Sciatic nerve (tissue), 2 donors: ENCODE data around the gene KSR1. TPM values are rescaled to one million over a fixed set of nuclear protein-coding genes. Genes with fewer than 3 reads are reported as not detected.
"Not testable (repeated sequence)": the region's sequence is repeated elsewhere in the genome, so short reads cannot be mapped to it uniquely, and the experiment has no call there.

Experiments used
- ATAC-seq: fragments of 200-7000 bp; cut with Tn5 transposase; one replicate; pipeline ENCODE4 v1.9.1; 2020; ENCODE audit warnings: mild to moderate bottlenecking, moderate library complexity
- DNase-seq: peaks from one replicate; pipeline ENCODE4 v3.0.0-alpha.2; 2020; ENCODE audit warnings: low spot score
- intact Hi-C: fragments of 100-400 bp; cut with DNase I; formaldehyde crosslinking; loops from one replicate; pipeline ENCODE4 v1.14.2; 2022
- total RNA-seq: library from RNA; stranded (reverse); fragmentation: NEBNext Ultra II Directional; extraction: Animal tissue kit (Norgen Biotek cat#: 25700); gene quantifications from one replicate; pipeline ENCODE4 v1.2.1, GENCODE V29; 2021
- donor health status: DM: no; HTN: no; CAD: no.
- donor health status: DM: no; HTN: no; CAD: no.

Gene KSR1
- total RNA-seq, 1 donor from 2014 or later: 82.2 TPM

GRCh38 chr17:27627514-27627913, 171.3 kb downstream of the KSR1 start:
- DNase-seq (no peak), ATAC-seq (no peak)
- intact Hi-C loops: no loop called here

- intact Hi-C loops: no loop called here
- ATAC-seq (no peak), DNase-seq (no peak)
Measured at GRCh38 chr17:27628376-27628775, 172.1 kb downstream of the KSR1 start.

DNA sequence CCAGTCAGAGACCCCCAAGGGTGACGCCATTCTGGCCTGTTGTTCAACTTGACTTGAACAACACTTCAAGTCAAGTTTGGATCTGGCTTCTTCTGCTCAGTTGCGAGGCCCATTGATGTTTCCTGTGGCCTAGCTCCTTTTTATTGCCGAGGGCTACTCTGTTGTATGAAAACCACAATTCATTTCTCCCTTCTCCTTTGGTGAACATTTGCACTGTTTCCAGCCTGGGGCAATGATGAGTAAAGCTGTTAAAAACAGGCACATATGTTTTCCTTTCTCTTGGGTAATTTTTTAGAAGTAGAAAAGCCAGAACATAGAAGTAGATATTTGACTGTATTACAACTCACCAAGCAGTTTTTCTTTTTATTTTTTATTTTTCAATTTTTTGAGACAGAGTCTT, 173.0 kb downstream of the KSR1 start:
- ATAC-seq, intact Hi-C loops, DNase-seq: not testable (repeated sequence)

GRCh38 chr17:27630607-27631410, 174.6 kb downstream of the KSR1 start, which contains the start of gene LGALS9:
Gene LGALS9, plus strand, starts transcription at chr17:27631188. Its CDS starts 78 bp downstream, at chr17:27631266.
- DNase-seq (no peak), ATAC-seq (peak; percentile 11)
- intact Hi-C loops: no loop called here

DNA sequence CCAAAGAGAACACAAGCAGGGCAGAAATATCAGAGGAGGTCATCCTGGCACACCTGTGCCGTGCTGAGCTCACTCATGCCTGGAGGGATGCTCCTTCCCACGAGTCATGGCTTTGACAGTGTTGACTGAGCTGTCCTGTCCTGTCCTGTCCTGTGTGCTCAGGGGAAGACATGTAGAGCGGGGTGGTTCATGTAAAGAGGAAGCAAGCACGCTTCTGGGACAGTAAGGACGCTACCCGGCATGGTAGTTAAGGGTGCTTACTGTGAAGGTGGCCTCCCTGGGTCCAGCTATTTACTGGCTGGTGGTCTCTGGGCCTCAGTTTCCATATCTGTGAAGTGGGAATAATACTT, 175.1 kb downstream of the KSR1 start:
- no peak for DNase-seq
- ATAC-seq: peak; percentile 25
- intact Hi-C loops: no loop called here

- intact Hi-C loops: no loop called here
- no peak for DNase-seq
- ATAC-seq: no peak
Measured at GRCh38 chr17:27631897-27632725, 175.9 kb downstream of the KSR1 start.

DNA sequence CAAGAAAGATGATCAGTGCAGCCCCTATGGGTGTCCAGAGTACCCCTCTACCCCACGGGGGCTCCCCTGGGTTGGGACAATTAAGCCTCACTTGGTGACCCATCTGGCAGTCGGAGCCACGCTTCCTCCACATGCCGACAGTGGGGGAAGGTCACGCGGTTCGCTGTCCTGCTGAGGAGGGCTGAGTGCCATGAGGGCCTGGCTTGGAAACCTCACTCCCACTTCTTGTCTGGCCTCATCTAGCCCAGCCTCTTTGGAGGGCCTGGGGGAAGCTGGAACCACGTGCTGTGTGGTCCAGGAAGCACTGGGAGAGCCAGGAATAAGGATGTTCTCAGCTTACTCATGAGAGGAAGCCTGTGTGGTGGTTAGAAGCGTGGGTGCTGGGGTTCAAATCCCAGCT, 176.5 kb downstream of the KSR1 start:
- peak; percentile 87 for DNase-seq
- intact Hi-C loops: not testable (repeated sequence)

DNA sequence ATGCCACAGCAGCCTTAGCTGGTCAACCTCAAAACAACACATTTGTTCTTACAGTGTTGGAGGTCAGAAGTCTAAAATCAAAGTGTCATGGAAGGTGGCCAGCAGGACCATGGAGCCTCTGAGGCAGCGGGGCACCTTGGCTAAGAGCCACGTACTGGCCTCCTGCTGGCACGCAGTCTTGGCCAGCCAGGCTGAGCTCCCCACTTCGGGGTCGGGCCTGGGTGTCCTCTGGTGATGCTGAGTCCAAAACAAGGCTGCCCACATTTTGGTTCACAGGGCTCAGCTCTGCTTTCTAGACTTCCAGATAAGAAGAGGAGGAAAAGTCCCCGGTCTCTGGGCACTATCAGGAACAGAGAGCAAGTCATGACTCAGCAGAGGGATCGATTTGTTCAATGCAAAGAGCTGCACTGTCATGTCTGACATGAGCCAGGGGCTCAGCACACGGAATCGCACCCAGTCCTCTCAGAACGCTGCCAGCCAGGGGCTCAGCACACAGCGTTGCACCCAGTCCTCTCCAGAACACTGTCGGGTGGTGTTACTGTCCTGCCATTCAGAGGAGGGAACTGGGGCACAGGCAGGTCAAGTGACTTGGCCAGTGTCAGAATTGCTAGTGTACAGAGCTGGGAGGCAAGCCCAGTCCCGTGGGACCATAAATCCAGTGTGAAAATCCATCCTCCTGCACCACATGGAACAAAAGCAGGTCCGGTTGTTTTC, 177.2 kb downstream of the KSR1 start:
- DNase-seq: no peak

More for the DNA sequence above, 176.5 kb downstream of the KSR1 start:
- ATAC-seq: peak; percentile 96

DNA sequence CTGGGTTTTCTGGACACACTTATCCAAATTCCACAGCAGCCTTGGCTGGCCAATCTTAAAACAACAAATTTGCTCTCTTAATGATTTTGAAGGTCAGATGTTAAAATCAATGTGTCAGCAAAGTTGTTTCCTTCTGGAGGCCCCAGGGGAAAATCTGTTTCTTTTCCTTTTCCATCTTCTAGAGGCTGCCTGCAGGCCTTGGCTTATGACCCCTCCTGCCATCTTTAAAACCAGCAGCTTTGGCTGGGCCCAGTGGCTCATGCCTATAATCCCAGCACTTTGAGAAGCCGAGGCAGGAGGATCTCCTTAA, 177.7 kb downstream of the KSR1 start:
- DNase-seq (no peak), ATAC-seq (no peak)
- intact Hi-C loops: no loop called here

More for the DNA sequence above, 177.2 kb downstream of the KSR1 start:
- peak; percentile 56 for ATAC-seq
- intact Hi-C loops: no loop called here

DNA sequence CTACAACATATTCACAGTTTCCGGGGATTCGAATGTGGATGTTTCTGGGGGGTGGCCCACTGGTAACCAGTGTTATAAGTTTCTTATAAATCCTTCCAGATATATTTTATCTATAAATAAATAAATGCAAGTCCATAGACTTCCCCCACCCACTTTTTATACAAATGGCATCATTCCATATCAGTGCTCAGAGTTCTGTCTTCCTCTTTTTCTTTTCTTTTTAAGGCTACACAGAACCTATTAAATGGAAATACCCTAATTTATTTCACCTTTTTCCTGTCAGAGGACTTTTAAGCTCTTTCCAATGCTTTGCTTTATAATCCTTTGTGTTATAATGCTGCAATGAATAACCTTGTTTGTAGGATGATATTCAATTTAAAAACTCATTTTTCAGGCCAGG, 178.5 kb downstream of the KSR1 start:
- DNase-seq (no peak), ATAC-seq (no peak)
- intact Hi-C loops: no loop called here

DNA sequence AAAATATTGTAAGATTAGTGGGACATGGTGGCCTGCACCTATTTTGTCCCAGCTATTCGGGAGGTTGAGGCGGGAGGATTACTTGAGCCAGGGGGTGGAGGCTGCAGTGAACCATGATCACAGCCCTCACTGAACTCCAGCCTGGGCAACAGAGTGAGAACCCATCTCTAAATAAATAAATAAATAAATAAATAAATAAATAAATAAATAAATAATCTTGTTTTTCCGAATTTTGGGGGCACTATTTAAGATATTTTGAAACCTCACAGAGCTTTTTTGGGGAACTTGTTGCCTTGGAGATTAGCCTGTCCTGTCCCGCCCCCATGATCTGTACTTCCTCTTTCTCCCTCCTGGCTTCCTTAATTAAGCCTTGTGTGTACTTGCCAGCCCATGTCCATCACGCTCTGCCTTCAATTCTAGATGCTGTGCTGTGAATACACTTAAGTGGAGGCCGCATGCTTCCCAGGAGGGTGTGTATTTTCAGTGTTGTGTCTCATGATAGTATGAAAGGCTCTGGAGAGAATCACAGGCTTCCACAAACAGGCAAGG, 179.1 kb downstream of the KSR1 start:
- no peak for ATAC-seq
- no peak for DNase-seq
- intact Hi-C loops: no loop called here

- ATAC-seq, DNase-seq, intact Hi-C loops: not testable (repeated sequence)
Measured at GRCh38 chr17:27636005-27636520, 179.8 kb downstream of the KSR1 start.

GRCh38 chr17:27637818-27638217, 181.6 kb downstream of the KSR1 start:
- DNase-seq, ATAC-seq, intact Hi-C loops: not testable (repeated sequence)

DNA sequence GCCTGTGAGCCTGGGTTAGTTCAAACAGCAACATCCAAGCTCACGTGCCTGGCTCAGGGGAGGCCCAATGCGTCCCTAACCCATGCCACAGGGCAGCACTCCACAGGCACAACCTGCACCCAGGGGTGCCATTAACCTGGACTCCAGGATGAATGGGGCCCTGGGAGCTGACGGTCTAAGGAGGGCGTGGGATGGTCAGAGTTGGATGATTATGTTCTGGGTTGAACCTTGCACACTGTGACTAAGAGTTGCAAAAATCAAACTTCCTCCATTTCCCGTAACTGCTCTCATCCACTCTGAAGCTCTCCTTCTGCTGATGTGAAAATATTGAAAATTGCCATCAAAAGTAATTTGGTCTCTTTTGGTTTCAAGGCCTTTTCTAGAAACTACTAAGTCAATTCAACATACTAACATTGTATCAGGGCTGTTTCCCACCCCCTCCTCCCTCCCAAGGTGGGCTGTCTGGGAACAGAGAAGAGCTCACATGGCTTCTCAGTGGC, 182.2 kb downstream of the KSR1 start:
- intact Hi-C loops, DNase-seq: not testable (repeated sequence)

GRCh38 chr17:27640790-27641189, 184.5 kb downstream of the KSR1 start:
- DNase-seq (no peak), ATAC-seq (no peak)
- intact Hi-C loops: no loop called here

More for the DNA sequence above, 182.2 kb downstream of the KSR1 start:
- ATAC-seq: not testable (repeated sequence)

- DNase-seq (no peak), ATAC-seq (peak; percentile 81)
- intact Hi-C loops: no loop called here
Measured at GRCh38 chr17:27644586-27644985, 188.3 kb downstream of the KSR1 start.

DNA sequence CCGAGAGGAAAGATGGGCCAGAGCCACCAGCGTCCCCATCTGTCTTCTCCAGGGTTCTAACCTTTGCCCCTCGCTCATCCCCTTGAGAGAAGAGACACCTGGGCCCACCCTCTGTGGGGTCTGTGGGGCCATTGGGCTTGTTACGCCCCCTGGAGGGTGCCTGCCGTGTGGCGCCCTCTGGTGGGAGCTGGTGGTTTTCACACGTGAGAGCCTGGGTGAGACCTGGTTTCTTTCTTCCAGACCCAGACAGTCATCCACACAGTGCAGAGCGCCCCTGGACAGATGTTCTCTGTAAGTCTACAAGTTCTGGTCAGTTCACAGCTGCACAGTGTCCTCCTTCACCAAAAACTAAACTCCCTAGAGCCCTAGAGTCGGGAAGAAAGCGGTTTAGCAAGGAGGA, 189.4 kb downstream of the KSR1 start:
- ATAC-seq, intact Hi-C loops: not testable (repeated sequence)

DNA sequence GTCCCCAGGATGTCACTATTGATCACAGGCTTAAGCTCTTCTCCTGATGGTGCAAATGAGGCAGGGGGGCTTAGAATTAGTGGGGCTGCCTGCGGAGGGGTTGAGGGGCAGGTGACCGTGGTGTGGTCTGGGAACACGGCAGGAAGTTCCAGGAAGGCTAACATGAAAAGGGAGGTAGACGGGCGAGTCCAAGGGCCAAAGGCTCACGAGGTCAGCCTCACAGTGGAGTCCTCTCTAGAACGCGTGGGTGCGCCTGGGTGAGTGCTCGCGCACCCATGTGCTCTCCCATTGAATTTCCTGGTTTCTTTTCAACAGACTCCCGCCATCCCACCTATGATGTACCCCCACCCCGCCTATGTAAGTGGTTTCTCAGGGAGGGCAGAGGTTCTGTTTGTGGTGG, 190.0 kb downstream of the KSR1 start:
- intact Hi-C loops: no loop called here
- DNase-seq: no peak
- no peak for ATAC-seq

More for the DNA sequence above, 189.4 kb downstream of the KSR1 start:
- DNase-seq: not testable (repeated sequence)

GRCh38 chr17:27647765-27648164, 191.5 kb downstream of the KSR1 start:
- intact Hi-C loops: no loop called here
- no peak for DNase-seq
- no peak for ATAC-seq
